Measurements from ENCODE around the gene NFATC1. TPM values are rescaled to one million over a fixed set of nuclear protein-coding genes. Genes with fewer than 3 reads are reported as not detected.

Gene NFATC1
- total RNA-seq, 4 donors from 2014 or later, result 14.0 to 22.4 (median 15.0) TPM

DNA sequence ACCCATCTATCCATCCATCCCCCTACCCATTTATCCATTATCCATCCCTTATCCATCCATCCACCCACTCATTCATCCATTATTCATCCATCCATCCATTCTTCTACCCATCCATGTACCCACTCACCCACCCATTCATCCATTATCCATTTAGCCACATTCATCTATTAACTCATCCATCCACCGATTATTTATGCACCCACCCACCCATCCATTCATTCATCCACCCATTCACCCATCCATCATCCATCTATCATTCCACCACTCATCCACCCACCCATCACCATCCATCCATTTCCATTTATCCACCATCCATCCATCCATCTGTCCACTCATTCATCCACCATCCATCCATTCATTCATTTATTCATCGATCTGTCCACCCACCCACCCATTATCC is 146.5 kb downstream of the NFATC1 start:
- intact Hi-C loops (cut with DNase I; ENCODE audit: low total_unique reads), result no loop called here
- H3K4me3 ChIP-seq (ENCODE audit: low read depth, poor library complexity, severe bottlenecking), result no peak overlapping the region
- no peak for DNase-seq (ENCODE audit: low spot score in 2 of 2)
- WGBS, 2 donors, result 91 to 100% methylated on average over 2 of the region's 2 CpGs
- TF ChIP-seq, protein P1, sequence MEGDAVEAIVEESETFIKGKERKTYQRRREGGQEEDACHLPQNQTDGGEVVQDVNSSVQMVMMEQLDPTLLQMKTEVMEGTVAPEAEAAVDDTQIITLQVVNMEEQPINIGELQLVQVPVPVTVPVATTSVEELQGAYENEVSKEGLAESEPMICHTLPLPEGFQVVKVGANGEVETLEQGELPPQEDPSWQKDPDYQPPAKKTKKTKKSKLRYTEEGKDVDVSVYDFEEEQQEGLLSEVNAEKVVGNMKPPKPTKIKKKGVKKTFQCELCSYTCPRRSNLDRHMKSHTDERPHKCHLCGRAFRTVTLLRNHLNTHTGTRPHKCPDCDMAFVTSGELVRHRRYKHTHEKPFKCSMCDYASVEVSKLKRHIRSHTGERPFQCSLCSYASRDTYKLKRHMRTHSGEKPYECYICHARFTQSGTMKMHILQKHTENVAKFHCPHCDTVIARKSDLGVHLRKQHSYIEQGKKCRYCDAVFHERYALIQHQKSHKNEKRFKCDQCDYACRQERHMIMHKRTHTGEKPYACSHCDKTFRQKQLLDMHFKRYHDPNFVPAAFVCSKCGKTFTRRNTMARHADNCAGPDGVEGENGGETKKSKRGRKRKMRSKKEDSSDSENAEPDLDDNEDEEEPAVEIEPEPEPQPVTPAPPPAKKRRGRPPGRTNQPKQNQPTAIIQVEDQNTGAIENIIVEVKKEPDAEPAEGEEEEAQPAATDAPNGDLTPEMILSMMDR (IDR thresholded peaks at IDR 0.05), result no peak
- no peak for TF ChIP-seq POLR2A (IDR thresholded peaks at IDR 0.05)

DNA sequence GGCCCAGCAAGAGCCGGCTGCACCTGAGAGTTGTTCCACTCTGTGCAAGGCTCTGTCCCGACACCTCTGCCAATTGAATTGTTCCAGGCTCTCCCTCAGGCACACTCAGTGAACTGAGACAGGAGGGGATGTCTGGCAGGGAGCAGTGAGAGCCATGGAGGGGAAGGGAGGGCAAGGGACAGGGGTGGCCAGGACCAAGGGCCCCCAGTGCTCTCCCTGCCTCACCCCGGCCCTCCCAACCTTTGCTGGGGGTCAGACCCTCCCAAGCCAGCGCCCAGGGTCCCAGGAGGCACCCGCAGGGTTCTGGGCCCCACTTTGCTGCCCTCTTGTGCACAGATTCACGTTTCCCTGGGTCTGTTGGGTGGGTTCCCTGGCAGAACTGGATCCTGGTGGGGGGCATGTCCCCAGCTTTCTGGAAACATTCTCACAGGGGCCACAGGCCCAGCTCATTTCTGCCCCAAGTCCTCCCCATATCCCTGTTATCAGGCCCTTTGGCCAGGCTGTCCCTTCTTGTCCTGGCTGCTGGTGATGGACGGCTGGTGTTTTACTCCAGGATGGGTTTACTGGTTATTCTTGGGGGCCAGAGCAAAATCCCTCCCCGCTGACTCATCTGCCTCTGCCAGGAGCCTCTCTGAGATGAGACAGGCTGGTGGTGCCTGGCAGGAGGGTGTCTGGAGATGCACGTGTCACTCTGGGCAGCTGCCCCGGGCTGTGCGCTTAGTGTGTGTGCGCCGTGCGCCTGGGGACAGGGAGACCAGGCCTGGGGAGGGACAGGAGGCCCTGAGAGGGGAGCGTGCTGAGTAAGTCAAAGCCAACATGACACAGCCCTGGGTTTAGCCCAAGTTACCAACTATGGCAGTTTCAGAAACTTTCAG is 147.4 kb downstream of the NFATC1 start:
- WGBS, 2 donors, result 94% methylated on average over 14 to 15 of the region's 15 CpGs
- intact Hi-C loops (cut with DNase I; ENCODE audit: low total_unique reads), result no loop called here

GRCh38 chr18:79543861-79544385 is 148.2 kb downstream of the NFATC1 start:
- H3K4me3 ChIP-seq (ENCODE audit: low read depth, poor library complexity, severe bottlenecking), result no peak overlapping the region
- intact Hi-C loops (cut with DNase I; ENCODE audit: low total_unique reads), result no loop called here
- TF ChIP-seq, protein P1 (IDR thresholded peaks at IDR 0.05), result no peak
- TF ChIP-seq POLR2A (IDR thresholded peaks at IDR 0.05), result no peak
- WGBS, 2 donors, result 74 to 79% methylated on average over 9 to 10 of the region's 21 CpGs
- DNase-seq (ENCODE audit: low spot score in 2 of 2), result peak in 1 of 2 donors; percentile 75

More for the DNA sequence above, 147.4 kb downstream of the NFATC1 start:
- H3K4me3 ChIP-seq (ENCODE audit: low read depth, poor library complexity, severe bottlenecking), result no peak overlapping the region
- DNase-seq (ENCODE audit: low spot score in 2 of 2), result peak in 1 of 2 donors; percentile 74
- TF ChIP-seq, protein P1 (IDR thresholded peaks at IDR 0.05), result no peak
- no peak for TF ChIP-seq POLR2A (IDR thresholded peaks at IDR 0.05)

DNA sequence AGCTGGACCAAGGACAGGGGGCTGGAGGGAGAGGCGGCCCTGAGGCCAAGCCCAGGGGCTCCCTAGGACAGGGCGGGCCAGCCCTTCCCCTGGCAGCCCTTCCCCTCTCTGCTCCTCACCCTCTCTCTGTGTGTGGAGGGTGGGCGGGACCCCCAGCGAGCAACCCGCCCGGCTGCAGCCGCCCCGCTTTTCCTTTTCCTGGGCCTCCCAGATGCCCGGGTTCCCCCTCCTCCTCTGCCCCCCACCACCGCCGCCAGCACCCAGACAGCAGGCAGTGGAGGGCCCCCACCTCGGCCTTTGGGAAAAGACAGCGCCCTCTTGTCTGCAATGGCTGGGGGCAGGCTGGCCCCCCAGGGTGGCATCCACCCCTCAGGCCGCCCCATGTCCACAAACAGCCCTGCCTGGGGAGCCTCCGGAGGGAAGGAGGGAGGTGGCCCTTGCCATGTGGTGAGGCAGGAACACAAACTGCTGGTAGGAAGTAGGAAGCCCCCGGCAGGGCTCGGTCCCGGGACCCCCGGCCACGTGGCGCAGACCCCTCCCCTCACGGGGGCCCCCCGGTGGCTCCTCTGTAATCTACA is 148.7 kb downstream of the NFATC1 start:
- TF ChIP-seq, protein P1 (IDR thresholded peaks at IDR 0.05), result no peak
- no peak for TF ChIP-seq POLR2A (IDR thresholded peaks at IDR 0.05)
- no peak overlapping the region for H3K4me3 ChIP-seq (ENCODE audit: low read depth, poor library complexity, severe bottlenecking)
- 44 to 52% methylated on average over 22 to 23 of the region's 23 CpGs for WGBS, 2 donors
- intact Hi-C loops (cut with DNase I; ENCODE audit: low total_unique reads), result no loop called here
- peak in 1 of 2 donors; percentile 80 for DNase-seq (ENCODE audit: low spot score in 2 of 2)

- intact Hi-C loops (cut with DNase I; ENCODE audit: low total_unique reads), result no loop called here
- no peak overlapping the region for H3K4me3 ChIP-seq (ENCODE audit: low read depth, poor library complexity, severe bottlenecking)
- peak in 1 of 2 donors; percentile 77 for DNase-seq (ENCODE audit: low spot score in 2 of 2)
- no peak for TF ChIP-seq POLR2A (IDR thresholded peaks at IDR 0.05)
- TF ChIP-seq, protein P1 (IDR thresholded peaks at IDR 0.05), result no peak
- WGBS, 2 donors, result 68 to 83% methylated on average over 12 to 20 of the region's 20 CpGs
Measured at GRCh38 chr18:79545255-79545654, 149.5 kb downstream of the NFATC1 start.
